HG03139 (cell line): ENCODE data around the gene IFNA6.

Experiments used
- ATAC-seq: cut with Tn5 transposase; IDR thresholded peaks from one replicate; pipeline ENCODE4 v1.9.1; 2021; ENCODE audit not compliant: unreplicated experiment

IFNA6 gene

GRCh38 chr9:21331676-21332402 lies 18.8 kb downstream of the IFNA6 start:
- no peak for ATAC-seq

GRCh38 chr9:21326526-21327139 lies 24.1 kb downstream of the IFNA6 start:
- peak; percentile 73 for ATAC-seq

- no peak for ATAC-seq
These were observed 26.6 kb downstream of the IFNA6 start for GRCh38 chr9:21324047-21324446.

GRCh38 chr9:21322911-21323461 lies 27.7 kb downstream of the IFNA6 start:
- no peak for ATAC-seq

GRCh38 chr9:21320465-21320864 lies 30.2 kb downstream of the IFNA6 start:
- no peak for ATAC-seq

- ATAC-seq, result peak; percentile 63
These were observed 32.4 kb downstream of the IFNA6 start for GRCh38 chr9:21317956-21318923.

- no peak for ATAC-seq
These were observed 33.8 kb downstream of the IFNA6 start for GRCh38 chr9:21316860-21317259.

- no peak for ATAC-seq
These were observed 34.5 kb downstream of the IFNA6 start for GRCh38 chr9:21316032-21316842.

GRCh38 chr9:21314152-21314551 lies 36.5 kb downstream of the IFNA6 start:
- ATAC-seq, result no peak

- ATAC-seq, result no peak
These were observed 38.8 kb downstream of the IFNA6 start for GRCh38 chr9:21311889-21312288.

GRCh38 chr9:21305213-21305612 lies 45.5 kb downstream of the IFNA6 start, which contains the start of gene IFNA5:
Gene IFNA5 (minus strand): TSS chr9:21305313. CDS start chr9:21305256, 57 bp downstream.
- ATAC-seq, result no peak
